Measurements from ENCODE around the gene HMOX2.
A peak's percentile ranks its signal among the peaks of the same experiment; 100 is the strongest.

The HMOX2 gene

GRCh38 chr16:4510131-4510530, 33.9 kb downstream of the HMOX2 start:
- Histone ChIP-seq H3K36me3 (peaks cover 53% of the 10 kb centered on the region), H3K4me1 (no peaks in the 10 kb centered on the region)

DNA sequence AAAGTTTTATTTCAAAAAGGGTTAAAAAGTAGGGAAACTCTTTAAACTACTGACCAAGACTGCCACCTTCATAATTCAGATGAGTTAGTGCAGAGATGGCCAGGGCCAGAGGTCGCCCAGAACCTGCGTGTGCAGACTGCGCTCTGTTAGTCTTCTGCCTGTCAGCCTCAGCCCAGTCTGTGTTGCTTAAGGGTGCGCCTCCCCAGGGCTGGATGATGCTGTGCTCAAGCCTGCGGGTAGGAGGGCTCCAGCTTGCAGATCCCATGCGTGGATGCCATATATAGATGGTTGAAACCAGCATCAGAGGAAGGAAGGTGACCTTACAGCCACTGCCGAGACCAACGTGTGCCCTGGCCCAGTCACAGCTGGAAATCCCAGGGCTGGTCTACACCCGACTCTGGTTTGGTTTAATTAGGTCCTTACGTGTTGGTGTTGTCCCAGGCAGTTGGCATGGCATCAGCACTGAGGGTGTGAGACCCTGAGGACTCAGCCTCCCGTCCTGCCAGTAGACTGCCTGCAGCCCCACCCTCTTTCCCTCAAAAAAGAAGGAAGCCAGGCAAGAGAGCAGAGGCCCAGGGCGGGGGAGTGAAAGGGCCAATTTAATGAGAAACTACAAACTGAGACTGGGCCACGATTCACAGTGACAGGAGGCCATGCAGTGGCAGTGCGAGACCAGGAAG, 34.7 kb downstream of the HMOX2 start:
- Histone ChIP-seq H3K4me1 (no peaks in the 10 kb centered on the region), H3K27me3 (no peaks in the 10 kb centered on the region), H3K4me3 (ENCODE audit: low read depth, low read length) (no peak overlapping the region), H3K9me3 (no peaks in the 10 kb centered on the region), H3K36me3 (peaks cover 53% of the 10 kb centered on the region)
- DNase-seq, result no peak
- TF ChIP-seq, protein P1, sequence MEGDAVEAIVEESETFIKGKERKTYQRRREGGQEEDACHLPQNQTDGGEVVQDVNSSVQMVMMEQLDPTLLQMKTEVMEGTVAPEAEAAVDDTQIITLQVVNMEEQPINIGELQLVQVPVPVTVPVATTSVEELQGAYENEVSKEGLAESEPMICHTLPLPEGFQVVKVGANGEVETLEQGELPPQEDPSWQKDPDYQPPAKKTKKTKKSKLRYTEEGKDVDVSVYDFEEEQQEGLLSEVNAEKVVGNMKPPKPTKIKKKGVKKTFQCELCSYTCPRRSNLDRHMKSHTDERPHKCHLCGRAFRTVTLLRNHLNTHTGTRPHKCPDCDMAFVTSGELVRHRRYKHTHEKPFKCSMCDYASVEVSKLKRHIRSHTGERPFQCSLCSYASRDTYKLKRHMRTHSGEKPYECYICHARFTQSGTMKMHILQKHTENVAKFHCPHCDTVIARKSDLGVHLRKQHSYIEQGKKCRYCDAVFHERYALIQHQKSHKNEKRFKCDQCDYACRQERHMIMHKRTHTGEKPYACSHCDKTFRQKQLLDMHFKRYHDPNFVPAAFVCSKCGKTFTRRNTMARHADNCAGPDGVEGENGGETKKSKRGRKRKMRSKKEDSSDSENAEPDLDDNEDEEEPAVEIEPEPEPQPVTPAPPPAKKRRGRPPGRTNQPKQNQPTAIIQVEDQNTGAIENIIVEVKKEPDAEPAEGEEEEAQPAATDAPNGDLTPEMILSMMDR (IDR thresholded peaks at IDR 0.05; ENCODE audit: low read depth, low read length), result no peak

More at GRCh38 chr16:4510131-4510530, 33.9 kb downstream of the HMOX2 start:
- Histone ChIP-seq H3K9me3 (no peaks in the 10 kb centered on the region), H3K27me3 (no peaks in the 10 kb centered on the region), H3K4me3 (ENCODE audit: low read depth, low read length) (no peak overlapping the region)
- DNase-seq, result no peak
- TF ChIP-seq, protein P1 (IDR thresholded peaks at IDR 0.05; ENCODE audit: low read depth, low read length), result no peak

DNA sequence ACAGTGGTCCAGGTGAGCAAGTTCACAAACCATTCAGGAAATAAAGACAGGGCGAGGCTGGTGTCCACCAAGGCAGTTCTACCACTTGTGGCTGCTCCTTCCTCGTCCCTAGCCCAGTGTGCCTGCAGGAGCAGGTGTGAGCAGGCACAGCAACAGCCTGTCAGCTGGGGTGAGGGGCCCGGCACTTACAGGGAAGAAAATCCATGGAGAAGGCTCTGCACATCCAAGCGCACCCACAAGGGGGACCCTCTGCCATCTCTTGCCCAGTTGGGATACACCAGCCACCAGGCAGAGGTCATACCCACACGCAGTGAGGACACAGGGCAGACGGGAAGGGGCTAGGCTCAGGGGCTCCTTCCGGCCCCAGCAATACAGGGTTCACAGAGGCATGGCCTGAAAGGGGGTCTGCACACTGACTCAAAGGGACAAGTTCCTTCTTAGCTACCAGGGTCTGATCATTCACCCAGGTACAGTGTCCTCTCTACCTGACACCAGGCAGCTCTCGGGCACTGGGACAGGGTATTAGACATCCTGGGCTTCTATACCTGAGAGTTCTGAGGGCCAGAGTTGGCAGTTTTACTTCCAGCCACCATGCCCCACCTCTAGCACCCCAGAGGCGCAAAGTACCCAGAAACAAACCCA, 35.4 kb downstream of the HMOX2 start:
- TF ChIP-seq, protein P1 (IDR thresholded peaks at IDR 0.05; ENCODE audit: low read depth, low read length), result peak; percentile 77
- H3K4me3 ChIP-seq (ENCODE audit: low read depth, low read length), result no peak overlapping the region
- peak; percentile 75 for DNase-seq
- H3K9me3 ChIP-seq, result no peaks in the 10 kb centered on the region
- H3K4me1 ChIP-seq, result no peaks in the 10 kb centered on the region
- peaks cover 52% of the 10 kb centered on the region for H3K36me3 ChIP-seq
- H3K27me3 ChIP-seq, result no peaks in the 10 kb centered on the region

GRCh38 chr16:4512473-4512872, 36.3 kb downstream of the HMOX2 start:
- Histone ChIP-seq H3K4me3 (ENCODE audit: low read depth, low read length) (no peak overlapping the region), H3K36me3 (peaks cover 43% of the 10 kb centered on the region), H3K4me1 (no peaks in the 10 kb centered on the region), H3K27me3 (no peaks in the 10 kb centered on the region), H3K9me3 (no peaks in the 10 kb centered on the region)
- DNase-seq, result no peak
- TF ChIP-seq, protein P1 (IDR thresholded peaks at IDR 0.05; ENCODE audit: low read depth, low read length), result no peak

DNA sequence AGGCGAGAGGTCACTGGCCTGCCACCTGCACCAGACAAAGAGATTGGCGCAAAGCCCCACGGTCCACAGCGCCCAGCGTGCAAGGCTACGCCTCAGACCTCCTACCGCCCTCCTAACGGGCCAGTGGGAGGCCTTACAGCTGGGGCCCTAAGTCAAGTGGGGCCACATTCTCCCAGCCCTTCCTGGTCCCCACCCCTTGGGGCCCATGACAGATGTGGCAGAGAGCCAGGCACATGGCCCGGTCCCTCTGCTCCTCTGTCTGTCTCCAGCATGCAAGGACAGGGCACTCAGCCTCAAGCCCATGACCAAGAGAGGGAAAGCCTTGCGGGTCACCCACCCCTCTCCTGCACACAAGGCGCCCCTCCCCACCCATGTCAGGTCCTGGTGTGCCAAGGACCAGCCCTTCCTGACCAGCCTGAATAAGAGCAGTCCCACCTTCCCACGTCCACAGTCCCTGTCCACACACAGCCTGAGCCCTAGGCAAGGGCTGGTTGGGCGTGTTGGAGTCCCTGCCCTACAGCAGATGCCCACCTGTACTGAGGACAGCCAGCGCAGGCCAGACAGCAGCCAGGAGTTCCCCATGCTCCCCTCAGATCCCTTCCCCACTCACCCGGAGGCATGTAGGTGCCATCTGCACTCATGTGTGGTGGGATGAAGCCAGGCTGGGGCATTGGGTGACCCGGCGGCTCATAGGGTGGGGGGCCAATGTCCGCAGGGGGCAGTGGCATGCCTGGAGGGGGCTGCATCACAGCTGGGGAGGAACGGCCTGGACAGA, 37.1 kb downstream of the HMOX2 start:
- Histone ChIP-seq H3K27me3 (no peaks in the 10 kb centered on the region), H3K4me3 (ENCODE audit: low read depth, low read length) (no peak overlapping the region), H3K36me3 (peaks cover 35% of the 10 kb centered on the region), H3K9me3 (no peaks in the 10 kb centered on the region), H3K4me1 (no peaks in the 10 kb centered on the region)
- no peak for DNase-seq
- TF ChIP-seq, protein P1 (IDR thresholded peaks at IDR 0.05; ENCODE audit: low read depth, low read length), result no peak

All from BE2C (cell line).